ENCODE data around the gene CAMK4.

Gene CAMK4

GRCh38 chr5:111384220-111384619 lies 160.0 kb downstream of the CAMK4 start:
- Histone ChIP-seq H3K4me1 (ENCODE audit: insufficient read depth, low read length, poor library complexity, severe bottlenecking) (peaks cover 23% of the 10 kb centered on the region), H3K4me2 (ENCODE audit: low read depth, low read length, poor library complexity, severe bottlenecking) (no peak overlapping the region), H3K4me3 (ENCODE audit: low read length, poor library complexity, severe bottlenecking) (no peak overlapping the region), H3K36me3 (ENCODE audit: insufficient read depth, low read length) (0 out of 2 replicates have a peak, but pooled peaks cover 4% of the 10 kb centered on the region), H4K20me1 (ENCODE audit: insufficient read depth, low read length, poor library complexity, severe bottlenecking) (no peaks in the 10 kb centered on the region), H3F3A (ENCODE audit: low read depth) (no peaks in the 10 kb centered on the region), H3K9me3 (ENCODE audit: insufficient read depth, low read depth, low read length) (no peaks in the 10 kb centered on the region), H3K9me2 (replicated peaks; ENCODE audit: low read depth, low read length) (no peaks in the 10 kb centered on the region), H2AFZ (ENCODE audit: low read length) (no peak overlapping the region), H3K9ac (ENCODE audit: low read depth, low read length, poor library complexity, severe bottlenecking) (no peak overlapping the region), H3K27me3 (ENCODE audit: insufficient read depth, low read length, poor library complexity, severe bottlenecking) (no peaks in the 10 kb centered on the region), H3K79me2 (ENCODE audit: insufficient read depth, low read length) (no peaks in the 10 kb centered on the region)
- TF ChIP-seq EZH2phosphoT487 (IDR thresholded peaks at IDR 0.05; ENCODE audit: borderline replicate concordance), result no peak
- no peak for TF ChIP-seq CTCF (conservative IDR thresholded peaks at IDR 0.05; ENCODE audit: low read length)

GRCh38 chr5:111385051-111385450 lies 160.9 kb downstream of the CAMK4 start:
- H3K4me2 ChIP-seq (ENCODE audit: low read depth, low read length, poor library complexity, severe bottlenecking), result no peak overlapping the region
- no peaks in the 10 kb centered on the region for H3K79me2 ChIP-seq (ENCODE audit: insufficient read depth, low read length)
- TF ChIP-seq EZH2phosphoT487 (IDR thresholded peaks at IDR 0.05; ENCODE audit: borderline replicate concordance) (no peak), CTCF (conservative IDR thresholded peaks at IDR 0.05; ENCODE audit: low read length) (no peak)
- no peaks in the 10 kb centered on the region for H3K9me3 ChIP-seq (ENCODE audit: insufficient read depth, low read depth, low read length)
- no peak overlapping the region for H3K9ac ChIP-seq (ENCODE audit: low read depth, low read length, poor library complexity, severe bottlenecking)
- no peaks in the 10 kb centered on the region for H4K20me1 ChIP-seq (ENCODE audit: insufficient read depth, low read length, poor library complexity, severe bottlenecking)
- no peaks in the 10 kb centered on the region for H3K27me3 ChIP-seq (ENCODE audit: insufficient read depth, low read length, poor library complexity, severe bottlenecking)
- H3K4me1 ChIP-seq (ENCODE audit: insufficient read depth, low read length, poor library complexity, severe bottlenecking), result peaks cover 20% of the 10 kb centered on the region
- no peak overlapping the region for H3K4me3 ChIP-seq (ENCODE audit: low read length, poor library complexity, severe bottlenecking)
- no peaks in the 10 kb centered on the region for H3F3A ChIP-seq (ENCODE audit: low read depth)
- H3K9me2 ChIP-seq (replicated peaks; ENCODE audit: low read depth, low read length), result no peaks in the 10 kb centered on the region
- H2AFZ ChIP-seq (ENCODE audit: low read length), result no peak overlapping the region
- H3K36me3 ChIP-seq (ENCODE audit: insufficient read depth, low read length), result 0 out of 2 replicates have a peak, but pooled peaks cover 4% of the 10 kb centered on the region

- H3K4me1 ChIP-seq (ENCODE audit: insufficient read depth, low read length, poor library complexity, severe bottlenecking), result peaks cover 20% of the 10 kb centered on the region
- peak overlapping the region; percentile 74 for H3K4me2 ChIP-seq (ENCODE audit: low read depth, low read length, poor library complexity, severe bottlenecking)
- peak overlapping the region; percentile 58 for H3K9ac ChIP-seq (ENCODE audit: low read depth, low read length, poor library complexity, severe bottlenecking)
- no peaks in the 10 kb centered on the region for H3F3A ChIP-seq (ENCODE audit: low read depth)
- no peaks in the 10 kb centered on the region for H3K79me2 ChIP-seq (ENCODE audit: insufficient read depth, low read length)
- no peaks in the 10 kb centered on the region for H3K9me3 ChIP-seq (ENCODE audit: insufficient read depth, low read depth, low read length)
- H3K27me3 ChIP-seq (ENCODE audit: insufficient read depth, low read length, poor library complexity, severe bottlenecking), result no peaks in the 10 kb centered on the region
- 0 out of 2 replicates have a peak, but pooled peaks cover 4% of the 10 kb centered on the region for H3K36me3 ChIP-seq (ENCODE audit: insufficient read depth, low read length)
- TF ChIP-seq EZH2phosphoT487 (IDR thresholded peaks at IDR 0.05; ENCODE audit: borderline replicate concordance) (no peak), CTCF (conservative IDR thresholded peaks at IDR 0.05; ENCODE audit: low read length) (no peak)
- no peaks in the 10 kb centered on the region for H3K9me2 ChIP-seq (replicated peaks; ENCODE audit: low read depth, low read length)
- no peaks in the 10 kb centered on the region for H4K20me1 ChIP-seq (ENCODE audit: insufficient read depth, low read length, poor library complexity, severe bottlenecking)
- peak overlapping the region; percentile 60 for H3K4me3 ChIP-seq (ENCODE audit: low read length, poor library complexity, severe bottlenecking)
- H2AFZ ChIP-seq (ENCODE audit: low read length), result no peak overlapping the region
These were observed 162.0 kb downstream of the CAMK4 start for GRCh38 chr5:111385970-111386831.
